ENCODE results near the gene ACOXL.

The ACOXL gene

GRCh38 chr2:111100765-111101162, 368.4 kb downstream of the ACOXL start:
- Mint-ChIP-seq H3K4me1 (ENCODE audit: low read depth) (peaks cover 23% of the 10 kb centered on the region), H3K4me3 (peak overlapping the region; percentile 9), H3K36me3 (ENCODE audit: low read depth) (no peaks in the 10 kb centered on the region), H3K9me3 (peaks cover 3% of the 10 kb centered on the region), H3K27me3 (peaks cover 72% of the 10 kb centered on the region), H3K27ac (peak overlapping the region; percentile 87)
- peak; percentile 41 for DNase-seq

GRCh38 chr2:111101592-111101991, 369.2 kb downstream of the ACOXL start:
- Mint-ChIP-seq H3K36me3 (ENCODE audit: low read depth) (no peaks in the 10 kb centered on the region), H3K27me3 (peaks cover 74% of the 10 kb centered on the region), H3K4me3 (no peak overlapping the region), H3K27ac (no peak overlapping the region), H3K4me1 (ENCODE audit: low read depth) (peaks cover 27% of the 10 kb centered on the region), H3K9me3 (peaks cover 3% of the 10 kb centered on the region)
- DNase-seq: no peak

GRCh38 chr2:111102216-111102615, 369.8 kb downstream of the ACOXL start:
- Mint-ChIP-seq H3K9me3 (peaks cover 3% of the 10 kb centered on the region), H3K27me3 (peaks cover 74% of the 10 kb centered on the region), H3K36me3 (ENCODE audit: low read depth) (no peaks in the 10 kb centered on the region), H3K4me3 (no peak overlapping the region), H3K27ac (no peak overlapping the region), H3K4me1 (ENCODE audit: low read depth) (peaks cover 31% of the 10 kb centered on the region)
- DNase-seq: no peak

- H3K36me3 Mint-ChIP-seq (ENCODE audit: low read depth): no peaks in the 10 kb centered on the region
- peaks cover 71% of the 10 kb centered on the region for H3K27me3 Mint-ChIP-seq
- H3K9me3 Mint-ChIP-seq: peaks cover 1% of the 10 kb centered on the region
- peaks cover 27% of the 10 kb centered on the region for H3K4me1 Mint-ChIP-seq (ENCODE audit: low read depth)
- H3K27ac Mint-ChIP-seq: no peak overlapping the region
- no peak for DNase-seq
- H3K4me3 Mint-ChIP-seq: no peak overlapping the region
Measured at GRCh38 chr2:111105926-111106325, 373.6 kb downstream of the ACOXL start.

GRCh38 chr2:111106706-111107105, 374.3 kb downstream of the ACOXL start:
- DNase-seq: no peak
- Mint-ChIP-seq H3K4me3 (no peak overlapping the region), H3K27me3 (peaks cover 68% of the 10 kb centered on the region), H3K9me3 (no peaks in the 10 kb centered on the region), H3K27ac (no peak overlapping the region), H3K36me3 (ENCODE audit: low read depth) (no peaks in the 10 kb centered on the region), H3K4me1 (ENCODE audit: low read depth) (peaks cover 25% of the 10 kb centered on the region)

- Mint-ChIP-seq H3K27me3 (peaks cover 67% of the 10 kb centered on the region), H3K4me3 (no peak overlapping the region), H3K4me1 (ENCODE audit: low read depth) (peaks cover 25% of the 10 kb centered on the region), H3K9me3 (no peaks in the 10 kb centered on the region), H3K36me3 (ENCODE audit: low read depth) (no peaks in the 10 kb centered on the region), H3K27ac (no peak overlapping the region)
- DNase-seq: no peak
Measured at GRCh38 chr2:111108745-111109271, 376.4 kb downstream of the ACOXL start.

GRCh38 chr2:111111101-111111755, 378.9 kb downstream of the ACOXL start:
- DNase-seq: no peak
- Mint-ChIP-seq H3K27me3 (peaks cover 62% of the 10 kb centered on the region), H3K4me1 (ENCODE audit: low read depth) (peaks cover 36% of the 10 kb centered on the region), H3K9me3 (no peaks in the 10 kb centered on the region), H3K36me3 (ENCODE audit: low read depth) (no peaks in the 10 kb centered on the region), H3K4me3 (no peak overlapping the region), H3K27ac (peak overlapping the region; percentile 86)

GRCh38 chr2:111113838-111114237, 381.5 kb downstream of the ACOXL start:
- no peaks in the 10 kb centered on the region for H3K9me3 Mint-ChIP-seq
- H3K4me3 Mint-ChIP-seq: no peak overlapping the region
- no peak for DNase-seq
- H3K27me3 Mint-ChIP-seq: peaks cover 60% of the 10 kb centered on the region
- H3K27ac Mint-ChIP-seq: no peak overlapping the region
- H3K36me3 Mint-ChIP-seq (ENCODE audit: low read depth): no peaks in the 10 kb centered on the region
- peaks cover 53% of the 10 kb centered on the region for H3K4me1 Mint-ChIP-seq (ENCODE audit: low read depth)

- no peak for DNase-seq
- H3K4me3 Mint-ChIP-seq: peak overlapping the region; percentile 82
- H3K27ac Mint-ChIP-seq: peak overlapping the region; percentile 90
- H3K4me1 Mint-ChIP-seq (ENCODE audit: low read depth): peaks cover 58% of the 10 kb centered on the region
- H3K27me3 Mint-ChIP-seq: peaks cover 58% of the 10 kb centered on the region
- peaks cover 4% of the 10 kb centered on the region for H3K36me3 Mint-ChIP-seq (ENCODE audit: low read depth)
- no peaks in the 10 kb centered on the region for H3K9me3 Mint-ChIP-seq
Measured at GRCh38 chr2:111116011-111116746, 383.8 kb downstream of the ACOXL start.

GRCh38 chr2:111116843-111117597, 384.6 kb downstream of the ACOXL start:
- no peaks in the 10 kb centered on the region for H3K9me3 Mint-ChIP-seq
- H3K4me3 Mint-ChIP-seq: peak overlapping the region; percentile 82
- H3K4me1 Mint-ChIP-seq (ENCODE audit: low read depth): peaks cover 59% of the 10 kb centered on the region
- peaks cover 57% of the 10 kb centered on the region for H3K27me3 Mint-ChIP-seq
- H3K27ac Mint-ChIP-seq: peak overlapping the region; percentile 90
- peak; percentile 78 for DNase-seq
- peaks cover 12% of the 10 kb centered on the region for H3K36me3 Mint-ChIP-seq (ENCODE audit: low read depth)

GRCh38 chr2:111117598-111118480, 385.5 kb downstream of the ACOXL start:
- peak overlapping the region; percentile 82 for H3K4me3 Mint-ChIP-seq
- H3K36me3 Mint-ChIP-seq (ENCODE audit: low read depth): peaks cover 16% of the 10 kb centered on the region
- H3K4me1 Mint-ChIP-seq (ENCODE audit: low read depth): peaks cover 56% of the 10 kb centered on the region
- peak; percentile 67 for DNase-seq
- peaks cover 49% of the 10 kb centered on the region for H3K27me3 Mint-ChIP-seq
- H3K9me3 Mint-ChIP-seq: no peaks in the 10 kb centered on the region
- H3K27ac Mint-ChIP-seq: peak overlapping the region; percentile 95

GRCh38 chr2:111118481-111118980, 386.2 kb downstream of the ACOXL start:
- H3K27me3 Mint-ChIP-seq: peaks cover 42% of the 10 kb centered on the region

GRCh38 chr2:111118981-111119821, 386.8 kb downstream of the ACOXL start:
- H3K27me3 Mint-ChIP-seq: peaks cover 38% of the 10 kb centered on the region
- peak; percentile 66 for DNase-seq
- H3K27ac Mint-ChIP-seq: peak overlapping the region; percentile 95
- H3K4me3 Mint-ChIP-seq: peak overlapping the region; percentile 82
- H3K36me3 Mint-ChIP-seq (ENCODE audit: low read depth): peaks cover 30% of the 10 kb centered on the region
- H3K9me3 Mint-ChIP-seq: no peaks in the 10 kb centered on the region
- peaks cover 64% of the 10 kb centered on the region for H3K4me1 Mint-ChIP-seq (ENCODE audit: low read depth)

More at GRCh38 chr2:111118481-111118980, 386.2 kb downstream of the ACOXL start:
- Mint-ChIP-seq H3K36me3 (ENCODE audit: low read depth) (peaks cover 23% of the 10 kb centered on the region), H3K4me3 (peak overlapping the region; percentile 82), H3K4me1 (ENCODE audit: low read depth) (peaks cover 60% of the 10 kb centered on the region), H3K27ac (peak overlapping the region; percentile 95), H3K9me3 (no peaks in the 10 kb centered on the region)
- DNase-seq: peak; percentile 50

Data from activated T-cell treated with anti-CD3 and anti-CD28 coated beads, Interleukin-2, amount 50 U/mL, for 24 hours (primary cell).